Lower lobe of right lung (tissue), 2 donors: ENCODE data around the gene MICB. TPM values are rescaled to one million over a fixed set of nuclear protein-coding genes. Genes with fewer than 3 reads are reported as not detected.
A peak's percentile ranks its signal among the peaks of the same experiment; 100 is the strongest.

Experiments used
- ATAC-seq, 2 donors: fragments of 200-7000 bp; cut with Tn5 transposase; one replicate each; pipeline ENCODE4 v1.9.1; 2020 to 2022; ENCODE audit warnings: mild to moderate bottlenecking in 2 of 2, moderate library complexity in 2 of 2
- DNase-seq: peaks from one replicate; pipeline ENCODE4 v3.0.0-alpha.2; 2020
- H3K27ac ChIP-seq: fragments of 200-600 bp; one replicate; pipeline ENCODE4 v1.8.0; 2022
- H3K27me3 ChIP-seq: fragments of 200-600 bp; one replicate; pipeline ENCODE4 v1.8.0; 2022; ENCODE audit warnings: low read depth
- H3K36me3 ChIP-seq: fragments of 200-600 bp; one replicate; pipeline ENCODE4 v1.8.0; 2022; ENCODE audit warnings: mild to moderate bottlenecking
- H3K4me1 ChIP-seq: fragments of 200-600 bp; one replicate; pipeline ENCODE4 v1.8.0; 2022
- H3K4me3 ChIP-seq: fragments of 200-600 bp; one replicate; pipeline ENCODE4 v1.8.0; 2022; ENCODE audit warnings: mild to moderate bottlenecking
- H3K9me3 ChIP-seq: fragments of 200-600 bp; one replicate; pipeline ENCODE4 v1.8.0; 2022
- intact Hi-C: fragments of 100-400 bp; cut with DNase I; formaldehyde crosslinking; loops from one replicate; pipeline ENCODE4 v1.11.0; 2022
- total RNA-seq: library from RNA; stranded (reverse); fragmentation: NEBNext Ultra II Directional; extraction: Animal tissue kit (Norgen Biotek cat#: 25700); gene quantifications from one replicate; pipeline ENCODE4 v1.2.1, GENCODE V29; 2021
- TF ChIP-seq, protein P1 (sequence below): fragments of 200-600 bp; IDR thresholded peaks from one replicate; pipeline ENCODE4 v1.8.0; 2022; ENCODE audit warnings: antibody characterized with exemption, mild to moderate bottlenecking
- donor health status: DM: no; HTN: yes; CAD: no; lungs with severe emphysema.

Gene MICB
- total RNA-seq, 1 donor from 2014 or later = 13.8 TPM

DNA sequence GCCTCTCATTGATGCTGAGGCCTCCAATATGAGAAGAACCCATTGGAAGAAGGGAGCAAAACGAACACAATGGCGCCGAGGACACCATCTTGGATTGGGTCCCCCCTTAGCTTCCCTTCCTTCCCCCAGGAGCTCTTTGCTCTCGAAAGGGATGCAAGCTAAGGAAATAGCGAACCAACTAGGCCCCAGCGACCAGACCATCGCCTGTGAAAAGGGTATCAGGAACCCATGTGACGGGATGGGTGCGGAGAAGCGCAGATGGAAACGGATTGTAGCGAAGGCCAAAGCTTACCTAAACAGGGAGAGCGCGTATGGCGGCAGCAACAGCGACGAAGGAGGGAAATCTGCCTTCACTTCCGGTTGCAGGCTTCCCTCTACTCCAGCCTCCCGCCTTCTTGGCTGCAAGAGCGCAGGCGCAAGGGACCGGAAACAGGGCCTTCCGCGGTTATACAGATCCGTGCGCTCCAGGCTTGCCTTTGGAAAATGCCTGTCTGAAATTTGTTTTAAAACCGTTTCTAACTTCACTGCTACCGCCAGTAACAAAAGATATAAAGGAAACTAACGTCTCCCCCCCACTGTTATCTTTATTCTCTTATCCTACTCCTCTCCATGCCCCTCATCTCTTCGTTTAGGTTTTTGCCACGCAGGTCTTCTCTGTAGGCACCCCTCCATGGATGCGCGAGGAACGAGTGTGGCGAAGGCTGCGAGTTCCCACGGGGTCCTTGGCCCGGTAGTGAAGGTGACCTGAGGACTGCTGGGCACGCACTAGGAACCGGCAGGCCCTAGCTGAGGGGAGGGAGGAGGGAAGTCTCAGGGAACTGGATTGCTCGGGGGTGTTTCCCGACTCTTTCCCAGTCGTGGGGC lies 43.9 kb downstream of the MICB start, which contains the start of gene DDX39B:
TSS of gene DDX39B (minus strand) at position 346 of the 864 bp plus-strand sequence. CDS start 1,471 bp downstream, outside the sequence.
- peaks cover 39% of the 10 kb centered on the region for H3K4me1 ChIP-seq
- H3K9me3 ChIP-seq = no peaks in the 10 kb centered on the region
- peak within 1 kb of the TSS; percentile 90 for H3K27ac ChIP-seq
- intact Hi-C loops = loop anchor here (10.0 kb wide), 1 partner anchor 53 kb away; the partner anchor contains the start of gene NCR3
- ATAC-seq (peak; percentile 96), DNase-seq (peak; percentile 96)
- no peaks in the 10 kb centered on the region for H3K27me3 ChIP-seq
- TF ChIP-seq, protein P1, sequence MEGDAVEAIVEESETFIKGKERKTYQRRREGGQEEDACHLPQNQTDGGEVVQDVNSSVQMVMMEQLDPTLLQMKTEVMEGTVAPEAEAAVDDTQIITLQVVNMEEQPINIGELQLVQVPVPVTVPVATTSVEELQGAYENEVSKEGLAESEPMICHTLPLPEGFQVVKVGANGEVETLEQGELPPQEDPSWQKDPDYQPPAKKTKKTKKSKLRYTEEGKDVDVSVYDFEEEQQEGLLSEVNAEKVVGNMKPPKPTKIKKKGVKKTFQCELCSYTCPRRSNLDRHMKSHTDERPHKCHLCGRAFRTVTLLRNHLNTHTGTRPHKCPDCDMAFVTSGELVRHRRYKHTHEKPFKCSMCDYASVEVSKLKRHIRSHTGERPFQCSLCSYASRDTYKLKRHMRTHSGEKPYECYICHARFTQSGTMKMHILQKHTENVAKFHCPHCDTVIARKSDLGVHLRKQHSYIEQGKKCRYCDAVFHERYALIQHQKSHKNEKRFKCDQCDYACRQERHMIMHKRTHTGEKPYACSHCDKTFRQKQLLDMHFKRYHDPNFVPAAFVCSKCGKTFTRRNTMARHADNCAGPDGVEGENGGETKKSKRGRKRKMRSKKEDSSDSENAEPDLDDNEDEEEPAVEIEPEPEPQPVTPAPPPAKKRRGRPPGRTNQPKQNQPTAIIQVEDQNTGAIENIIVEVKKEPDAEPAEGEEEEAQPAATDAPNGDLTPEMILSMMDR = no peak
- H3K36me3 ChIP-seq = peaks cover 36% of the 10 kb centered on the region
- H3K4me3 ChIP-seq = peak within 1 kb of the TSS; percentile 85

DNA sequence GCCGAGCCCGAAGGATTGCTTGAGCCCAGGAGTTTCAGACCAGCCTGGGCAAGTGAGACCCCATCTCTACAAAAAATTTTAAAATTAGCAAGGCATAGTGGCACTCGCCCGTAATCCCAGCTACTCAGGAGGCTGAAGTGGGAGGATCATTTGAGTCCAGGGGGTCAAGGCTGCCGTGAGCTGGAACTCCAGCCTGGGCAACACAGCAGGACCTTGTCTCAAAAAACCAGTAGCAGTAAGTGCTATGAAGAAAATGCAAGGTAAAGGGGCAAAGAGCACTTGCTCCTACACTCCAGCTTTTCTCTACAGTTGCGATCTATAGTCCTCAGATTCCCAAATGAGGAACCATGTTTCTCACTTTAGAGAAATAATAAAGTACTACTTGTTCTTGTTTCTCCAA lies 45.7 kb downstream of the MICB start:
- H3K9me3 ChIP-seq = no peaks in the 10 kb centered on the region
- H3K27me3 ChIP-seq = no peaks in the 10 kb centered on the region
- peaks cover 46% of the 10 kb centered on the region for H3K4me1 ChIP-seq
- no peak for DNase-seq
- TF ChIP-seq, protein P1 = no peak
- intact Hi-C loops = loop anchor here (10.0 kb wide), 1 partner anchor 51 kb away; the partner anchor contains the start of gene NCR3
- ATAC-seq = no peak
- H3K27ac ChIP-seq = no peak overlapping the region
- peaks cover 18% of the 10 kb centered on the region for H3K36me3 ChIP-seq
- no peak overlapping the region for H3K4me3 ChIP-seq

DNA sequence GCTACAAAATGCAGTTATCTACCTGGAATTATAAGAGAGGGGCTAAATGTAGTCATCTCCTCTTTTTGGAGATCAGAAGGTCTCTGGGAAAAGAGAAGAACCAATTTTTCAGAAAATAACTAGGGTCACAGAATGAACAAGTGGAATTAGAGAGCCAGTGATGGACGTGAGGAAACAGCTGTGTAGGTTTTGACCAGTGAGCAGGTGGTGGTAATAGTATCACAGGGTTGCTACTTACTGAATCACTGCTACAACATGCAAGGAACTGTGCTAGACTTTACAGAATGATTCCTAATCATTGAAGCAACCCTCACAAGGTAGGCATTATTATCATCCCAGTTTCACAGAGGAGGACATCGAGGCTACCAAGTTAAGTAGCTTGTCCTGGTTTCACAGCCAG lies 46.7 kb downstream of the MICB start:
- H3K36me3 ChIP-seq = peaks cover 17% of the 10 kb centered on the region
- ATAC-seq (no peak), DNase-seq (no peak)
- H3K9me3 ChIP-seq = no peaks in the 10 kb centered on the region
- H3K4me1 ChIP-seq = peaks cover 42% of the 10 kb centered on the region
- no peaks in the 10 kb centered on the region for H3K27me3 ChIP-seq
- H3K27ac ChIP-seq = no peak overlapping the region
- no peak overlapping the region for H3K4me3 ChIP-seq
- intact Hi-C loops = loop anchor here (10.0 kb wide), 1 partner anchor 50 kb away; the partner anchor contains the start of gene NCR3
- TF ChIP-seq, protein P1 = no peak

DNA sequence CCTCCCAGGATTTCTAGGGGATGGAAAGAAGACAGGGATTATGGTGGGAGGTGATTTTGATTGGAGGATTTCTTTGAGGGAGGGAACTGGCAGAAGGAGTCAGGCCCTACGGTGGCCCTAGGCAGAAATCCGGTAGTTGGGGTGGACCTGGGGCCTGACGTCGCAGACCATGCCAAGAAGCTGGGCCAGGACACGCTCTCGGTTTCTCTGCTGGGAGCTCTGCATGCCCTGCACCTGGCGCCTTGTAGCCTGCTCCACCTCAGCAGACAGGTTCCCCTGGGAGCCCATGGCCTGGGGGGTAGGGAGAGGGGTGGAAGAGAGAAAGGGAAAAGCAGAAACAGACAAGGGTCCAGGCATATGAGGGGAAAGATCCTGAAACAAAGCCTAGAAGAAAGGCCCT lies 47.3 kb downstream of the MICB start:
- no peaks in the 10 kb centered on the region for H3K27me3 ChIP-seq
- intact Hi-C loops = loop anchor here (10.0 kb wide), 1 partner anchor 50 kb away; the partner anchor contains the start of gene NCR3
- no peaks in the 10 kb centered on the region for H3K9me3 ChIP-seq
- H3K4me3 ChIP-seq = no peak overlapping the region
- peaks cover 36% of the 10 kb centered on the region for H3K4me1 ChIP-seq
- TF ChIP-seq, protein P1 = no peak
- ATAC-seq = no peak
- peaks cover 17% of the 10 kb centered on the region for H3K36me3 ChIP-seq
- H3K27ac ChIP-seq = no peak overlapping the region
- DNase-seq = no peak

DNA sequence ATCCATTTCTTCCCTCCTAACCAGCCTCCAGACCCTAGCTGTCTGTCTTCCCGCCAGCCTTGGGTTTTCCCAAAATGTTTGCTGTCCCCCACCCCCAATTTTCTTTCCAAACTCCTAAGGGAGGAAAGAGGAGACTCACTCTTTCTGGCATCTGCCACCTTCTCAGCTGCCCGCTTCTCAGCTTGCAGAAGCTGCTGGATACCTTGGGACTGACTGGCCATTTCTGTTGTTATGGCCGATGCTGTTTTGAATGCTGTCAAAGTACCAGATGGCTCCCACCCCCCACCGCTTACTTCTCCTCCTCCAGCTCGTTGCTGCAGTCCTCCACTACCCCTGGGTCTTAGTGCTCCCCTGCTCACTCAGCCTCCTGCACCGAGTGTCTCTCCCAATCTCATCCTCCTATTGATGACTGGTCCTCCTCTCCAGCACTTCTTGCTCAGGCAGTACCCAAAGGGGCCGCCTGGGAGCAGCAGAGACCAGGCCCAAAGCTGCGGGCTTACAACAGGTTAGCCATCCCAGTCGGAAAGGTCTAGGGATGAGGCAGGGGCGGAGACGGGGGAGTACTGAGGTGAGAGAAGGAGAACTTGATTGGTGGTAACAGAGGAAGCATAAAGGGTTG lies 48.5 kb downstream of the MICB start, which contains the start of gene ATP6V1G2:
TSS of gene ATP6V1G2 (minus strand) at position 270 of the 619 bp plus-strand sequence. CDS start at position 221, 49 bp downstream.
- ATAC-seq = peak; percentile 85 to 88
- intact Hi-C loops = loop anchor here (10.0 kb wide), 1 partner anchor 48 kb away; the partner anchor contains the start of gene NCR3
- Histone ChIP-seq H3K36me3 (peaks cover 27% of the 10 kb centered on the region), H3K27me3 (no peaks in the 10 kb centered on the region), H3K4me1 (peaks cover 38% of the 10 kb centered on the region), H3K4me3 (peak within 1 kb of the TSS; percentile 57), H3K9me3 (no peaks in the 10 kb centered on the region), H3K27ac (peak within 1 kb of the TSS; percentile 89)
- peak; percentile 88 for DNase-seq
- TF ChIP-seq, protein P1 = peak; percentile 92
